SIG-M5 treated with dmso at 0.1 percent for 504 hours (cell line): ENCODE measurements around the gene KCNQ1.

Source experiments
- DNase-seq: peaks from one replicate; lab custom pipeline; 2025; ENCODE audit not compliant: unreplicated experiment; lab: John Stamatoyannopoulos, UW

The KCNQ1 gene

DNA sequence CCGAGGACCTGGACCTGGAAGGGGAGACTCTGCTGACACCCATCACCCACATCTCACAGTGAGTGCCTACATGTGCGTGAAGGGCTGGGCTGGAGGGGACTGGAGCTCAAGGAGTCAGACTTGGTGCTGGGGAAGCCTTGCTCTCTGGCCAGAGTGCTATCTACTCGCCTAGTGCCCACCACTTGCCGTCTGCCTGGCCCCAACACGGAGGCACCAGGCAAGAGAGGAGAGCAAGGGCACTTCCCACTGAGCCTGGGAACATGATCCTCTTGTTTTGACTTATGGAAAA is 217.2 kb downstream of the KCNQ1 start:
- DNase-seq: no peak

DNA sequence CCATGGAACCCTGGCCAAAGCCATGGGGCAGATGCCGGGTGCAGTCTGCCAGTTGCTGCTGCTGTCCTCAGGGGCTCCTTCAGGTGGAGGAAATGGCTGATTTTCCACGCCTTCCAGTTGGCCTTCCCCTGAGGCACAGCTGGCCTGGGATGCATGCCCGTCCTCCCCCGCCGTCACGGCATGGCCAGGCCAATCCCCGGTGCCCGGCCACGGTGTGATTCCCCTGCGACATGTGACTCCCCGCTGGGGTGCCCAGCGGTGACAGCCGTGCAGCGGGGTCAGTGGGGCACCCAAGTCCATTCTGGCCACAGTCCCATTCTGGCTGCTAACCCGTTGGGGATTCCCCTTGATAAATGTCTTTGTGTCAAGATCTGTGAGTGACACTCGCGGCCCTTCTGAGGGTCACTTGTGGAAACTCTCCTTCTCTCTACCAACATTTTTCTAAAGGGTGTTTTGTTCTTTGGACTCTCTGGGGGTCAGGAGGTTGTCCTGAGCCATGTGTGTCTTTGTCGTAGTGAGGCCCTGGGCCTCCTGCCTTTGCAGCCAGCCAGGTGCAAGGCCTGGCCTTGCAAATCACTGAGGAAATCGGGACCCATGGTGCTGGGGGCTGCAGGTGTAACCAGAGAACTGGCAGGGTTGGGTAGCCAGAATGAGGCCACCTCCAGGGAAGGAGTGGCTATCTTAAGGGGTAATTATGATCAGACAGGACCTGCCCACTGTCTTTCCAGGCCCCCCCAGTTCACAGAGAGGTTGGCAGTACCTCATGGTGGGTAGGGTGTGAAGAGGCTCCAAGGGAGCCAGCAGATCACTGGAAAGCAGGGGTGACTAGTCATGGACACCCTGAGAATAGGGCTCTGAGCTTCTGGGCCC is 217.9 kb downstream of the KCNQ1 start:
- no peak for DNase-seq

DNA sequence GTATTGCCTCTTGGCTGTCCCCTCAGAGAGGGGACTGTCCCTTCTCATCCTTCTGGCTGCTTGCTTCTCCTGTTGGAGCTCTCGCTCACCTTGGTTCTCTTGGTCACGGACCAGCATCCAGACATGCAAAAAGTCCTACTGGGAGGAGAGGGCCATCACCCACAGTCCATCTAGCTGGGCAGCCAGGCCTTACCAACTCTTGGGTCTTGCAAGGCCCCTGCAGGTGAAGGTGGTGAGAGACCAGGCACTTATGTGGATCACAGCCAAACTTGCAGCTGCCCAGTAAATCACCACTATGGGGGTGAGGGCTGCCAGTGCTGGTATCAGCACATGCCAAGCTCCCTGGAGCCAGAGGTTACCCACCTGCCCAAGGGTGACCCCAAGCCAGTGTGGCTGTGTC is 218.7 kb downstream of the KCNQ1 start:
- no peak for DNase-seq

DNA sequence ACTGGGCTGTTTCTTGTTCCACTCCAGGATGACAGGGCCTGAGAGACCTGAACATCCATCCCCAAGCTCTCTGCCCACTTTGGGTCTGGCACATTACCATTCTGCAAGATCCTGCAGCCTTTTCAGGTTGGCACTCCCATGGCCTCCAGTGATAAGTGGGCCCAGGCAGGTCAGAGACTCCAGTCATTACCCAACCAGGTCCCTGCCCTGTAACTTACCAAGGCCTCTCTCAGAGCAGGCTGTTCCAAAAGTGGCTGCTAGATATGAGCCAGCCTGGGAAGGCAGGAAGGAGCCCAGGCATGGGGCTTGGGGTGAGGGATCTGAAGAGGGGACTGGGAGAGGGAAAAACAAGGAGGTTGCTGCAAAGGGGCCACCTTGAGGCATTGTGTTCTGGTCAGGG is 219.1 kb downstream of the KCNQ1 start:
- no peak for DNase-seq

DNA sequence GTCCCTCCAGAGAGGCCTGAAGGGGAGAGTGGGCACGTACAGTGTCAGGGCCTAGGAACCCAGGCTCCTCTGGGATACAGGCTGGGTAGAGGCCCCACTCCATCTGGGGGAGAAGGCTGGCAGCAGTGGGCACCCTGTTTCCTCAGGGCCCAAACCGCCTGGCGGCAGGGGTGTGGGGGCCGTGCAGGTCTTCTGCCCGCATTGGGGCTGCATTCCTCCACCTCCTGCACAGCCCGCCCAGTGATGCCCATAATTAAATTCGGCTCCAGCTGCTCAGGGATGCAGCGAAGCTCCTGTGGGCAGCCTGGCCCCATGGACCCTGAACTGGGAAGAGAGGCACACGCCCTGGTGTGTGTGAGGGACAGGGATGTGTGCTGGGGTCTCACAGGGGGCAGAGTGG is 219.6 kb downstream of the KCNQ1 start:
- DNase-seq: no peak

DNA sequence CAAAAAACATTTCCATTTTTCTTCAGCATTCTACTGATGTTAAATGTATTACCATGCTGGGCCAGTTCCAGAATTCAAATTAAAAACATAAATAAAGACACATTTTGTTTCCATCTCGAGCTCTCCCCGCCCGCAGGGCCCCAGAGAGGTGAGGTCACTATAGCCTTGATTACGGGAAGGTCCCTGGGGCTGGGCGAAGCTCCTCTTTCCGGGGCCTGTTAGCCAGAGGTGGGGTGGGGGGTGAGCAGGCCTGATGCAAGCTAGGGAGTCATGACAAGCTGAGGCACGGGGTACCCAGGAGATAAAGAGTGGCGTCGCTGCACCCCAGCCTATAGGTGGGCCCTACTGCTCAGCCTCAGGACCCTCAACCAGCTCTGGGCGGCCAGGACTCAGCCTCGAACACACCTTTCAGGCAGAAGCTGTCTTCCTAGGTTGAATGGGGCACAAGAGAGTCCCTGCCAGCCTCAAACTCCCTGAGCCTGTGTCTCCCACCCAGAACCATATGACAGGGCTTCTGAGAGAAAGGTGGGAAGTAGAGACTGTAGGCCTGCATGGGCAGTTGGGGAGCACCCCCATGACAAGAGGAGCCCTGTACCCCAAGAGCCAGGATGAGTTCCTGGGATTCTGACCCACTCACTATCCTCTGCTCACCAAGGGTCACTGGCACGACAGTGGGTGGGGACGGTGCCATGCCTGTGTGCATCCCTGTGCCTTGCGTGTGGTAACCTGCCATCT is 220.2 kb downstream of the KCNQ1 start:
- DNase-seq: no peak

DNA sequence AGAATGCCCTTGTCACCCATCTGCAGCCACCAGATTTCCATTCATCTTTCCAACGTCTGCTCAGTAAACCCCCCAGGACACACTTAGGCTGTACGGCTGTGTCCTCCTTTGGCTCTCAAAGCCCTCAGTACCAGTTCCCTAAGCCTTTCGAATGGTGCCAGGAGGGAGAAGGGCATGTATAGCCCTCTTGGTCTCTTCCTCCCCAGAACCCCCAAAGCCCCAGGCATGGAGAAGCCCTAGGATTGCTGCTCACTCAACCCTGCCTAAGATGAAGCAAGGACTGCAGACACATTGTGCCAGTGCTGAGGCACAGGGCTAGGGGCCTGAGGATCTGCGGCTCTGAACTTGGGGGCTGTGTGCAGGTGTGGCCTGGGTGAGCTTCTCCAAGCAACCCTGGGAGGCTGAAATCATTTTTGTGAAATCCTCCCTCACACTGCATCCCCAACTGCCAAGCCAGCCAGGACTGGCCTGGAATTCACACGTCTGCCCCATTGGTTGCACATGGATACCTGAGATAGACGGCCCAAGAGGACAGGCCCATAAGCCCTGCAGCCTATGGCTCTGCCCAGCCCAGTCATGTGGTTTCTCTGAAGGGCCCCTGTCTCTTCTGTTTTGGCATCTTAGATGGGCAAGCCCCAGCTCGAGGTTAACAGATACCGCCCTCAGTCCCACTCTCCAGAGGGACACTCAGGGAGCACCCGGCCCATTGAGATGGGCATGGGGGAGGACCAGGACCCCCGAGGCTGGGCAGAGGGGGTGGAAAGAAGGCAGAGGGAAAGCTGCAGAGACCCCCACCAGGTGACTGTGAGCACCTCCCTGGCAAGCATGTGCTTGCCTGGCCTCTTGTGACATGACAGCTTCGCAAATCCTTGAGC is 221.0 kb downstream of the KCNQ1 start:
- DNase-seq: no peak

DNA sequence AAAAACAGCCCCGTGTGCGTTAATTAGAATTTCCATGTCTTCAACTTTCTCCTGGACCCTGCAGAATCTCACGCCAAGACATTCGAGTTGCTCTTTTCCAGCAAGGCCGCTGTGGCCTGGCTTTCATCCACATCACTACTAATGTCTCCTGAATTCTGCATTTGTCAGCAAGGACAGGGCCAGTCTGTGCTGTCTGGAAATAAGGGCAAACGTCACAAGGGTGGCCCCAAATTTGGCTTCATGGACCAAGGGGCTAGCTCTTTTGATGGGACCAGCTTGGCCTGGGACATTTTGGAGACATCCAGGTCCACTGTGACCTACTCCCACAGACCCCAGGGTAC is 221.6 kb downstream of the KCNQ1 start:
- DNase-seq: no peak

DNA sequence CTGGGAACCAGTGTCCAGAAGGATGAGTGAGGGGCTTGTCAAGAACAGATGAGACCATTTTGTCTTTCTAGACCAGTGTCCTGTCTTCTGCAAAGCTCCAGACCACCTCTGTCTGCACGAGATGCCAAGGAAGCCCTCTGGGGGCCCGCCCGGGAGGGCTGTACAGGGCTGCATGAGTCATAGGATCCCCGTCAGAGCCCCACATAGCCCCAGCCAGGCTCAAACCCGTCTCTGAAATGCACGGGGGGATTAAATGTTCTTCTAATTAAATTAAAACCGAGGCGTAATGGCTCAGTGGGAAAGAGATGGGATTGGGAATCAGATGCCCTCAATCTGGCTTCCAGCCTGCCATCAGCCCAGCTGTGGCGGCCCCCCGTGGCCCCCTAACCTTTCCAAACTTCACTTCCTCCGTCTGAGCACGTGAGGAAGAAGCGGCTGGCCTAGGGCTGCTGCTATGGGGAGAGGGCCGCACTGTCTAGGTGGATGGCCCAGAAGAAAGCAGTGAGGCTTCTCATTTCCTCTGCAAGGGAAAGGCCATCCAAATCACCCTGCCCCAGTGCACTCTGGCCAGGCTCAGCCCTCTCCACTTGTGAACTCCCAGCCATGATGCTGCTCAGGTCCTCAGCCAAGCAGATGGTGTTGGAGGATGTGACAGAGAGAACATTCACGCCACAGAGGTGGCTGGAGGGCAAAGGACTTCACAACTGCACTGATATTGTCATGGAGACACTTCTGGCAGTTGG is 222.2 kb downstream of the KCNQ1 start:
- no peak for DNase-seq

DNA sequence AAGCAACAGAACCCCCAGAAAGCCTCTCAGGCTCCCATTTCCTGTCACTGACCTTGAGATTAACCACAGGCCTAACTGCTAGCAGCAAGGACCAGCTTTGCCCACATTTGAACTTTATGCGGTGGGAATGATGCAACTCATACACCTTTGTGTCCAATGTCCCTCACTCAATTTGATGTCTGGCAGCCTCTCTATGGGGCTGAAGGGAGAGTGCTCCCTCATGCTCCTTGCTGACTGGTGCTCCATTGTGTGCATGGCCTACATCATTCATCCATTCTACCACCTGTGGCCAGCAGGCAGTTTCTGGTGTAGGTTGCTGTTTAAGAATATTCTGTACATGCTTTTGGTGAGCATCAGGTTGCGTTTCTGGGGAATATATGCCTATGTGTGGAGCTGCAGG is 223.1 kb downstream of the KCNQ1 start:
- DNase-seq: no peak

DNA sequence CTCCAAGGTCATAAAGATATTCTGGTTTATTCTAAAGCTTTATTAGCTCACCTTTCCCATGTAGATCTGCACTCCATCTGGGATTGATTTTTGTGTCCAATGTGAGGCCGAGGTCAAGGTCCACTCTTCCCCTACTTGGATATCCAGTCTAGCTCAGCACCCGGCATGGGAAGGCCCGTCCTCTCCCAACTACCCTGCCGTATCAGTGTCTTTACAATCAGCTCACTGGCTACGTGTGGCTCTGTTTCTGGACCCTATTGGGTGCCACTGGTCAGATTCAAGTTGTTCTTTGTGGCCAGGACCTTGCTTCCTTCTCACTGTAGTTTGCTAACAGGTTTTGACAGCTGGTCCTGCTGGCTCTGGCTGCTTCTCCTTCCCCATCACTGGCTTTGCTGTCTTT is 224.1 kb downstream of the KCNQ1 start:
- no peak for DNase-seq

DNA sequence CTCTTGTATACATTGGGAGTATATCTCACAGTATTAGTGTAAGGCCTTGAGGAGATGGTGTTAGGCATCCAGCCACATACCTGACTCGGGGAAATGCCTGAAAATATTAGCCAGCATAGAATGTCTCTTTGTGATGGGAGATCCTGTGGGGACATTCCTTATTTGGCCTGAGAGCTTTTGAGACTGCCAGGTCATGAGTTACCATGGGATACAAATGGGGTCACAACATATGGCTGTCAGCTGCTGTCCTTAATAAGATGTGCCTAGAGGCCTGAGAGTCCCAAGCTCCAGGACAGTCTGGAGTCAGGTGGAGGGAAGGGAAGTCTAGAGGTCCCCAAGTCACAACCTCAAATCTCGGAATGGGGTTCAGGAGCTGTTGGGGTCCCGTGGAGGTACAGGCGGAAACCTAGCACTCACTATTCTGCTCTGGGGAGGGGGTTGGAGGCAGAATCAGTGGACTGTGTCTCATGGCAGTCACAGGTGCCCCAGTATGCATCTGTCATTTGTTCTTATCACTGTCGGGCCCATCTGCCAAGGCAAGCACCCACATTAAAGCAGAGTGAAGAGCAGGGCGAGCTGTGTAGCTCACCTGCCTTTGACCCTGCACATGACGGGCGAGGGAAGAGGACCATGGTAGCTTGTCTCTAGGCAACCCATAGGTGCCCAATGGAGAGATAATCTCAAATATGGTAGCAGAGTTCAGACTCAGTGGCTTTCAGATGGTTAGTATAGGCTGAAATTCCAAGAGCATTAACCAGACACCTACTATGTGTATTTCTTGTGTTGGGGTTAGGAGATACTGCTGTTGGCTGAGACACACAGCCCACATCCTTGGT is 225.0 kb downstream of the KCNQ1 start:
- DNase-seq: no peak

DNA sequence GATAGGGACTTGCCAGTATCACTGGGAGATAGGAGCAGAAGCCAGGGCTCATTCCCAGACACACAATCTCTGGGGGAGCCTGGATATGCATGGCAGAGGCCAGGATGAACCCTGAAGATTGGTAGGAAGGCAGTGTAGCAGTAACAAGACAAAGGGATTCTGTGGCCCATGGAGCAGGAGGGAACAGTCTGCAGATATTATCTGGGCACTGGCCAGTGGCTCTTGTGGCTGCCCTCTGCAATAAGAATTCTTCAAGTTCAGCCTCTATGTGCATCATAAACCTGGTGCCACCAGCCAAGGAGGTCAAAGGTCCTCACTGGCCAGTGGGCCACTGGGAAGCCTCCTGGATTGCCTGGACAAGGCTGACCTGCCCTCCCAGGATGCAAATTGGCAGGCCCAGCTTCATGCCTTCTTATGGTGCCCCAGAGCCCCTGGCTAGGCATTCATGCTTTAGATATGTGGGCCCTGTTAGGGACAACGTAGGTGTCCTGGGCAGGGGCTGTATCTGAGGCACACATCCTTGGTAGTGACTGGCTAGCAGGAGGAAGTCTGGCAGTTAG is 225.8 kb downstream of the KCNQ1 start:
- DNase-seq: no peak

DNA sequence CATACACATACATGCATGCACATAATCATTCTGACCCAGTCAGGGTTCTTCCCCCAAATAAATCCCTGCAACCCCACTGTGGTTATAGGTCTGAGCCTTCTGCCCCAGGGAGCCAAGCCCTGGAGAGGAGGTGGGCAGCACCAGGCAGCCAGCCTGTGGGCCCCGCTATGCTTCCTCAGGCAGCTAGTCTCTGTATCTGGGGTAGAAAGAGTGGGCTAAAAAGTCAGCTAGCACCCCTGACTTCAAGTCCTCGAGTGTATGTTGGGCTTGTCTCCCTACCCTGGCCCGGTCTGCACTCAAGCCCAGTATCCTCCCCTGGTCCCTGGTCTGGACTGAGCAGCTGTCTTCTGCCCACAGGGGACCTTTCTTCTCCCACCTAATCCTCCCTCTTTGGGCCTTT is 226.9 kb downstream of the KCNQ1 start:
- DNase-seq: no peak

DNA sequence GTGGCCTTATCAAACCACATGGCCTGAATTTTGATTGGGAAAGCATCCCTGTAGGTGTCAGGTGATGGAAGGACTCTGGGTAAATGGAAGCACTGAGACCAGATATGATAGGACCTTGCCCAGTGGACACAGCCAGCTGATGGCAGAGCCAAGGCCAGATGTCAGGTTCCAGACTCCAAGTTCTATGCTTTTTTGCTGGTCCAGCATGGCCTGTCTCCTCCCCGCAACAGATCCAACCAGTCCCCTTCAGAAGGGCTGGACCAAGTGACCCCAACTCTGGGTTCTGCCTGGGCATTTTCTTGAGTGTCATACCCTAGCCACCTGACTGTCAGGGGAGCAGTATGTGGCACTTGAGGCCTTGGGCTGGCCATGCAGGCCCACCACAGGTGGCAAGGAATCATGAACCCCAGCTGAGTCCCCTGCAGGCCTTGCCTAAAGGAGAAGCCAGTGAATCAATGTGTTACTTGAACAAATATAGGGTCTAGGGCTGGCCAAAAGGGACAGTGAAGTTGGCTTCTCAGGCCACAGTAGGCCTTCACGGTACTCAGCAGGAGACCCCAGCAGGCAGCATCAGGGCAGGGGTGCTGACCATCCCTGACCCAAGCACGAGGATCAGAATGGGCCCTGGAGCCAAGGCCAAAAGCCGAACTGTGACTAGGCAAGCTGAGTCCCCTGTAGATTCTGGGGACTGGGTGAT is 227.9 kb downstream of the KCNQ1 start:
- DNase-seq: no peak

DNA sequence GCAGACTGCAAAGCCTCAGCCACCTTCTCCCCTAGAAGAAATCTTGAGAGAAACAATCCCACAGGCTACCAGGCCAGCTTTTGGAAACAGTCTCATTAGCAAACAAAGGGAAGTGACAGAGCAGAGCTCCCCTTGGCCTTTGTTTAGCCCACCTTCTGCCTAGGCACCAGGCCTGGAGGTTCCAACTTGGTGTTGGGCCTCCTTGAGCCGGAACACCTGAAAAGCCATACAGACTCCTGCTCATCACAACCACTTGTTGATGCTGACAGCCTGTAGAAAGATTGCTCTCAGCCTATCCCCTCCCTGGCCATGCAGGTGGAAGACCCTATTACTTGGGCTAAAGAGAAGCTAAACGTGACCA is 228.4 kb downstream of the KCNQ1 start:
- no peak for DNase-seq

DNA sequence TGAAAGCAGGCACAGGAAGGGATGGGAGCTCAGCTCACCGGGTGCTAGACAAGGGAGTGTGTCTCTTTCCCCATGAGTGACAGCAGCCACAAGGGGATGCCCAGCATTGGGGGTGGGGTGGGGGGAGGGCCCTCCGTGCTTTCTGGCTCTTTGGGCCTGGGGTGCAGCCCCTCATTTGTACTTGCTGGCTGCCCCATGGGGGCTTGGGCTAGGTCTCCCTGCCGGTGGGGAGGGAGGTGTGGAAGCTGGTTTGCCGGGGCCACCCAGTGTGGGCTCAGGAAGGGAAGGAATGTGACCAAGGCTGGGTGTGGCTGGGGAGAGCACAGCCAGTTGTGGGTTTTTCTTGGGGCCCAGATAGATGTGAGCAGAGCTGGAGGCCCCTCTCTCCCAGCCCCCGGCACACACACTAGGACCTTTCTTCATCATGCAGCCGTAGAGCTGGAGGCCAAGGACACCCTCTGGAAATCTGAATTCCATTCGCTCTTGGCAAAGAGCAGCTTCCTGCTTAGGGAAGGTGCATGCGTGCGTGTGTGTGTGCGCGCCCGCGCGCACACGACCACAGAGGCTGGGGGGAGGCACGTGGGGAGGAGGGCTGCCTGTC is 229.2 kb downstream of the KCNQ1 start:
- DNase-seq: no peak

DNA sequence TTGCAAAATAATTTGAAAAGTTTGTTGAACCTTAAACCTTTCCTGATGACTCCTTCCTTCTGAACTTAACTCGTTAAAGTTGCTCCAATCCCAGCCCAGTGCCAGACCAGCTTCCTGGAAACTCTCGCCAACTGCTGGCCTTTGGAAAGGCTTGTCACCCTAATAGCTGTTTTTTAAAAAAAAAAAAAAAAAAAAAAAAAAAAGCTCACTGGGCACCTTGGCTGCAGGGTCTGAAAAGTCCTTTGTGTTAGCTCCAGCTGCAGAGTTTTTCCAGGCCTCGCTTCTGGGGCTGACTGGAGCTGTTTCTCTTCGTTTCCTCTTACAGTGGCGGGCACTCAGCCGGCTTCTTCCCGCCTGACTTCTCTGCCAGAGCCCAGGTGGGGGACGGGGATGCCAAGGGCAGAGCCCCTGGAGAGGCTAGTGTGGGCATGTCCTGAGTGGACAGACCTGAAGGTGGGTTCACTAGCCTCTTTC is 229.9 kb downstream of the KCNQ1 start:
- no peak for DNase-seq

DNA sequence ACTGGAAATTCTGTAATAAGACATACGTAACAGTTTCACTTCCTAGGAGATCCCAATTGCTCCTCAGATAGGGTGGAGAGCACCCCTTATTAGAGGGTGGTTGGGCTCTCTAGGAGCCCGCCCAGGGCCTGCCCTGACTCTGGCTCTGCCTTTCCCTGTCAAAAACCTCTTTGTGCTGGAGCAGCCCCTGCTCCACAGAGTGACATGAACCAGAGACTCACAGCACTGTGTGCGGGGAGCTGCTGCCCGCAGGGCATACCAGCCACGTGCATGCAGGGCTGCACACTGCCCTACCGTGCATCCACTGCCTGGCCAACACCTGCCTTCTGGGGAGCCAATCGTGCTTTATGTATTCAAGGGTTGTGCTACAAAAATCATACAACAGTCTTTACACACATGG is 230.7 kb downstream of the KCNQ1 start:
- no peak for DNase-seq
